Measurements from ENCODE around the gene FAM241A.
"Not testable (repeated sequence)": the region's sequence is repeated elsewhere in the genome, so short reads cannot be mapped to it uniquely, and the experiment has no call there.

Gene FAM241A

GRCh38 chr4:112156112-112156511 is 10.9 kb downstream of the FAM241A start:
- TF ChIP-seq POLR2AphosphoS5 (IDR thresholded peaks at IDR 0.05; ENCODE audit: low read depth, low read length): no peak
- no peak for TF ChIP-seq POLR2A (IDR thresholded peaks at IDR 0.05; ENCODE audit: low read depth, low read length)
- TF ChIP-seq TAF1 (IDR thresholded peaks at IDR 0.05; ENCODE audit: borderline replicate concordance, low read depth, low read length): no peak
- DNase-seq (ENCODE audit: insufficient read length) (no peak), FAIRE-seq (no peak)

- FAIRE-seq: no peak
- TF ChIP-seq POLR2AphosphoS5 (IDR thresholded peaks at IDR 0.05; ENCODE audit: low read depth, low read length) (no peak), POLR2A (IDR thresholded peaks at IDR 0.05; ENCODE audit: low read depth, low read length) (no peak), TAF1 (IDR thresholded peaks at IDR 0.05; ENCODE audit: borderline replicate concordance, low read depth, low read length) (no peak)
- DNase-seq (ENCODE audit: insufficient read length): no peak
Measured at GRCh38 chr4:112156553-112156952, 11.3 kb downstream of the FAM241A start.

GRCh38 chr4:112163706-112164105 is 18.5 kb downstream of the FAM241A start:
- not testable (repeated sequence) for FAIRE-seq; DNase-seq (ENCODE audit: insufficient read length)

- FAIRE-seq (no peak), DNase-seq (ENCODE audit: insufficient read length) (no peak)
- no peak for TF ChIP-seq TAF1 (IDR thresholded peaks at IDR 0.05; ENCODE audit: borderline replicate concordance, low read depth, low read length)
- no peak for TF ChIP-seq POLR2A (IDR thresholded peaks at IDR 0.05; ENCODE audit: low read depth, low read length)
- TF ChIP-seq POLR2AphosphoS5 (IDR thresholded peaks at IDR 0.05; ENCODE audit: low read depth, low read length): no peak
Measured at GRCh38 chr4:112167794-112168193, 22.5 kb downstream of the FAM241A start.

GRCh38 chr4:112168719-112169500 is 23.7 kb downstream of the FAM241A start:
- FAIRE-seq (no peak), DNase-seq (ENCODE audit: insufficient read length) (no peak)
- TF ChIP-seq POLR2AphosphoS5 (IDR thresholded peaks at IDR 0.05; ENCODE audit: low read depth, low read length) (no peak), TAF1 (IDR thresholded peaks at IDR 0.05; ENCODE audit: borderline replicate concordance, low read depth, low read length) (no peak), POLR2A (IDR thresholded peaks at IDR 0.05; ENCODE audit: low read depth, low read length) (no peak)

GRCh38 chr4:112170451-112170993 is 25.3 kb downstream of the FAM241A start:
- no peak for DNase-seq (ENCODE audit: insufficient read length)

GRCh38 chr4:112171051-112171763 is 26.0 kb downstream of the FAM241A start:
- not testable (repeated sequence) for DNase-seq (ENCODE audit: insufficient read length); FAIRE-seq

More at GRCh38 chr4:112170451-112170993, 25.3 kb downstream of the FAM241A start:
- no peak for FAIRE-seq
- no peak for TF ChIP-seq TAF1 (IDR thresholded peaks at IDR 0.05; ENCODE audit: borderline replicate concordance, low read depth, low read length)
- no peak for TF ChIP-seq POLR2AphosphoS5 (IDR thresholded peaks at IDR 0.05; ENCODE audit: low read depth, low read length)
- TF ChIP-seq POLR2A (IDR thresholded peaks at IDR 0.05; ENCODE audit: low read depth, low read length): no peak

GRCh38 chr4:112172180-112172579 is 26.9 kb downstream of the FAM241A start:
- FAIRE-seq: no peak
- no peak for TF ChIP-seq POLR2A (IDR thresholded peaks at IDR 0.05; ENCODE audit: low read depth, low read length)
- no peak for TF ChIP-seq TAF1 (IDR thresholded peaks at IDR 0.05; ENCODE audit: borderline replicate concordance, low read depth, low read length)
- TF ChIP-seq POLR2AphosphoS5 (IDR thresholded peaks at IDR 0.05; ENCODE audit: low read depth, low read length): no peak
- no peak for DNase-seq (ENCODE audit: insufficient read length)

GRCh38 chr4:112173593-112174558 is 28.6 kb downstream of the FAM241A start:
- DNase-seq (ENCODE audit: insufficient read length) (no peak), FAIRE-seq (no peak)
- TF ChIP-seq POLR2AphosphoS5 (IDR thresholded peaks at IDR 0.05; ENCODE audit: low read depth, low read length) (no peak), TAF1 (IDR thresholded peaks at IDR 0.05; ENCODE audit: borderline replicate concordance, low read depth, low read length) (no peak), POLR2A (IDR thresholded peaks at IDR 0.05; ENCODE audit: low read depth, low read length) (no peak)

- TF ChIP-seq POLR2A (IDR thresholded peaks at IDR 0.05; ENCODE audit: low read depth, low read length) (no peak), TAF1 (IDR thresholded peaks at IDR 0.05; ENCODE audit: borderline replicate concordance, low read depth, low read length) (no peak), POLR2AphosphoS5 (IDR thresholded peaks at IDR 0.05; ENCODE audit: low read depth, low read length) (no peak)
- FAIRE-seq: no peak
- no peak for DNase-seq (ENCODE audit: insufficient read length)
Measured at GRCh38 chr4:112175840-112176239, 30.6 kb downstream of the FAM241A start.

- FAIRE-seq (peak; percentile 42), DNase-seq (ENCODE audit: insufficient read length) (no peak)
- TF ChIP-seq POLR2A (IDR thresholded peaks at IDR 0.05; ENCODE audit: low read depth, low read length): no peak
- no peak for TF ChIP-seq TAF1 (IDR thresholded peaks at IDR 0.05; ENCODE audit: borderline replicate concordance, low read depth, low read length)
- no peak for TF ChIP-seq POLR2AphosphoS5 (IDR thresholded peaks at IDR 0.05; ENCODE audit: low read depth, low read length)
Measured at GRCh38 chr4:112176596-112176995, 31.3 kb downstream of the FAM241A start.

GRCh38 chr4:112178741-112179140 is 33.5 kb downstream of the FAM241A start:
- FAIRE-seq; DNase-seq (ENCODE audit: insufficient read length): not testable (repeated sequence)
